Liver (tissue), 9 donors: ENCODE data around the gene RWDD4. TPM values are rescaled to one million over a fixed set of nuclear protein-coding genes. Genes with fewer than 3 reads are reported as not detected.

ENCODE experiments used
- DNase-seq: peaks from one replicate; pipeline ENCODE4 v3.0.0-alpha.2; 2017; ENCODE audit warnings: low spot score
- H3K27ac ChIP-seq, 2 donors: one replicate each; pipeline ENCODE4 v1.7.0; 2013; ENCODE audit warnings: inconsistent platforms in 2 of 2, low read length in 2 of 2, control low read depth in 1 of 2, low read depth in 1 of 2, mild to moderate bottlenecking in 1 of 2
- H3K27me3 ChIP-seq, 4 donors: one replicate each; pipeline versions ENCODE4 v1.6.1 to v1.7.0; 2013; ENCODE audit warnings: low read length in 3 of 4, inconsistent platforms in 1 of 4, mild to moderate bottlenecking in 1 of 4, moderate library complexity in 1 of 4; ENCODE audit not compliant: control insufficient read depth in 4 of 4, insufficient read depth in 4 of 4
- H3K36me3 ChIP-seq, 4 donors: one replicate each; pipeline versions ENCODE4 v1.6.1 to v1.7.0; 2013; ENCODE audit warnings: low read length in 3 of 4, mild to moderate bottlenecking in 3 of 4, low read depth in 1 of 4, moderate library complexity in 1 of 4; ENCODE audit not compliant: control insufficient read depth in 4 of 4, insufficient read depth in 3 of 4
- H3K4me1 ChIP-seq, 4 donors: one replicate each; pipeline versions ENCODE4 v1.6.1 to v1.7.0; 2013; ENCODE audit warnings: low read length in 3 of 4, mild to moderate bottlenecking in 3 of 4, moderate library complexity in 1 of 4; ENCODE audit not compliant: control insufficient read depth in 4 of 4, insufficient read depth in 4 of 4
- H3K4me3 ChIP-seq, 3 donors: one replicate each; pipeline versions ENCODE4 v1.6.1 to v1.7.0; 2013; ENCODE audit warnings: low read length in 3 of 3, control low read depth in 1 of 3, low read depth in 1 of 3, mild to moderate bottlenecking in 1 of 3
- H3K9ac ChIP-seq, 2 donors: one replicate each; pipeline ENCODE4 v1.7.0; 2013; ENCODE audit warnings: low read length in 2 of 2, mild to moderate bottlenecking in 2 of 2, moderate library complexity in 2 of 2, control low read depth in 1 of 2, low read depth in 1 of 2
- H3K9me3 ChIP-seq, 4 donors: one replicate each; pipeline versions ENCODE4 v1.6.1 to v1.7.0; 2013; ENCODE audit warnings: low read length in 3 of 4; ENCODE audit not compliant: control insufficient read depth in 4 of 4
- EGR1 ChIP-seq, 2 donors: IDR thresholded peaks; 2 replicates each; pipeline ENCODE4 v1.6.1; 2016 to 2018; ENCODE audit warnings: antibody characterized with exemption in 2 of 2, low read depth in 2 of 2
- GABPA ChIP-seq, 2 donors: IDR thresholded peaks in 1 of 2; conservative IDR thresholded peaks in 1 of 2; 2 replicates each; pipeline ENCODE4 v1.6.1; 2016; ENCODE audit warnings: antibody characterized with exemption in 2 of 2, mild to moderate bottlenecking in 1 of 2, moderate library complexity in 1 of 2
- HNF4A ChIP-seq, 2 donors: conservative IDR thresholded peaks; 2 replicates each; pipeline ENCODE4 v1.6.1; 2016; ENCODE audit warnings: antibody characterized with exemption in 2 of 2, mild to moderate bottlenecking in 2 of 2
- NR2F2 ChIP-seq: IDR thresholded peaks from 2 replicates; pipeline ENCODE4 v1.6.1; 2016; ENCODE audit warnings: antibody characterized with exemption
- RAD21 ChIP-seq, 2 donors: IDR thresholded peaks; 2 replicates each; pipeline ENCODE4 v1.6.1; 2016; ENCODE audit warnings: antibody characterized with exemption in 2 of 2, mild to moderate bottlenecking in 2 of 2
- RXRA ChIP-seq, 2 donors: IDR thresholded peaks; 2 replicates each; pipeline ENCODE4 v1.6.1; 2017 to 2018; ENCODE audit warnings: antibody characterized with exemption in 2 of 2, mild to moderate bottlenecking in 1 of 2
- SP1 ChIP-seq: IDR thresholded peaks from 2 replicates; pipeline ENCODE4 v1.6.1; 2018; ENCODE audit warnings: antibody characterized with exemption, mild to moderate bottlenecking
- TAF1 ChIP-seq: conservative IDR thresholded peaks from 2 replicates; pipeline ENCODE4 v1.6.1; 2016; ENCODE audit warnings: antibody characterized with exemption, mild to moderate bottlenecking
- YY1 ChIP-seq: IDR thresholded peaks from 2 replicates; pipeline ENCODE4 v1.6.1; 2016; ENCODE audit warnings: antibody characterized with exemption, mild to moderate bottlenecking
- WGBS: extraction: QIAGEN DNeasy Blood & Tissue Kit; methylation state at CpG from one replicate; pipeline ENCODE4 v1.1.7; 2013; 5-methylcytosine and 5-hydroxymethylcytosine counted together
- polyA plus RNA-seq, 2 donors: library from polyadenylated mRNA; stranded (reverse) in 1 of 2; unstranded in 1 of 2; fragments of 200-250 nt in 1 of 2; fragments of >200 nt in 1 of 2; fragmentation: Nextera tagmentation in 1 of 2; extraction: Ambion mirVana in 1 of 2; gene quantifications; one replicate each; pipeline versions ENCODE4 v1.2.1 to v1.2.3, GENCODE V29; 2013 to 2015
- total RNA-seq, 2 donors: library from RNA; depleted of rRNA; stranded (reverse); fragments of >200 nt; gene quantifications; one replicate each; pipeline ENCODE4 v1.2.3, GENCODE V29; 2014
- TF ChIP-seq, protein P1 (sequence below): IDR thresholded peaks from 2 replicates; pipeline ENCODE4 v1.6.1; 2016; ENCODE audit warnings: antibody characterized with exemption
- TF ChIP-seq, protein P2 (sequence below): fragments of 150-350 bp; IDR thresholded peaks from 2 replicates; pipeline ENCODE4 v1.5.1; 2017; ENCODE audit warnings: improper control_type of control experiment, low read depth, low read length; ENCODE audit not compliant: missing input control
- TF ChIP-seq, protein P3 (sequence below): IDR thresholded peaks from 2 replicates; pipeline ENCODE4 v1.6.1; 2016; ENCODE audit warnings: antibody characterized with exemption, mild to moderate bottlenecking
- TF ChIP-seq, protein P4 (sequence below): IDR thresholded peaks from 2 replicates; pipeline ENCODE4 v1.6.1; 2016; ENCODE audit warnings: antibody characterized with exemption
- donor health status: healthy.
- donor health status: healthy.
- donor health status: healthy.
- donor health status: healthy.
- donor health status: healthy.

The RWDD4 gene
- total and polyA plus RNA-seq, 4 donors = 6.5 to 17.9 (median 8.9) TPM

DNA sequence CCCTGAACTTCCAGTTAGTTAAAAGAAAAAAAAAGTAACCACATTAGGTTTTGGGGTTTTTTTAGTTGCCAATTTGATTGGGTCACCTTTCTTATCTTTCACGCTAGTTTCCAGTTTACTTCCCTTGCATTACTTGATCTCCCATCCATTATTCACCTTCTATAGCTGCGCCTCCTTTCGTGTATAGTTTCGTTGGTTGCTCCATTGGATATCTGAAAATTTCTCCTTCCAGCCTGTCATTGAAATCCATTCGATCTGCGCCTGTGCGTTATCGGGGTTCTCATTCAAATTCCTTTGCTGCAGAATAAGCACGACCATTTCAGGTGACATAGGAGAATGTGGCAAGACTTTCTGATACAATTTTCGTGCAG, 872 bp upstream of the RWDD4 start (continued):
- TF ChIP-seq, protein P1, sequence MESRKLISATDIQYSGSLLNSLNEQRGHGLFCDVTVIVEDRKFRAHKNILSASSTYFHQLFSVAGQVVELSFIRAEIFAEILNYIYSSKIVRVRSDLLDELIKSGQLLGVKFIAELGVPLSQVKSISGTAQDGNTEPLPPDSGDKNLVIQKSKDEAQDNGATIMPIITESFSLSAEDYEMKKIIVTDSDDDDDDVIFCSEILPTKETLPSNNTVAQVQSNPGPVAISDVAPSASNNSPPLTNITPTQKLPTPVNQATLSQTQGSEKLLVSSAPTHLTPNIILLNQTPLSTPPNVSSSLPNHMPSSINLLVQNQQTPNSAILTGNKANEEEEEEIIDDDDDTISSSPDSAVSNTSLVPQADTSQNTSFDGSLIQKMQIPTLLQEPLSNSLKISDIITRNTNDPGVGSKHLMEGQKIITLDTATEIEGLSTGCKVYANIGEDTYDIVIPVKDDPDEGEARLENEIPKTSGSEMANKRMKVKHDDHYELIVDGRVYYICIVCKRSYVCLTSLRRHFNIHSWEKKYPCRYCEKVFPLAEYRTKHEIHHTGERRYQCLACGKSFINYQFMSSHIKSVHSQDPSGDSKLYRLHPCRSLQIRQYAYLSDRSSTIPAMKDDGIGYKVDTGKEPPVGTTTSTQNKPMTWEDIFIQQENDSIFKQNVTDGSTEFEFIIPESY = no peak
- TF ChIP-seq NR2F2 (no peak), EGR1 (IDR thresholded peaks at IDR 0.05; ENCODE audit: low read depth in 2 of 2) (no peak)
- TF ChIP-seq, protein P2, sequence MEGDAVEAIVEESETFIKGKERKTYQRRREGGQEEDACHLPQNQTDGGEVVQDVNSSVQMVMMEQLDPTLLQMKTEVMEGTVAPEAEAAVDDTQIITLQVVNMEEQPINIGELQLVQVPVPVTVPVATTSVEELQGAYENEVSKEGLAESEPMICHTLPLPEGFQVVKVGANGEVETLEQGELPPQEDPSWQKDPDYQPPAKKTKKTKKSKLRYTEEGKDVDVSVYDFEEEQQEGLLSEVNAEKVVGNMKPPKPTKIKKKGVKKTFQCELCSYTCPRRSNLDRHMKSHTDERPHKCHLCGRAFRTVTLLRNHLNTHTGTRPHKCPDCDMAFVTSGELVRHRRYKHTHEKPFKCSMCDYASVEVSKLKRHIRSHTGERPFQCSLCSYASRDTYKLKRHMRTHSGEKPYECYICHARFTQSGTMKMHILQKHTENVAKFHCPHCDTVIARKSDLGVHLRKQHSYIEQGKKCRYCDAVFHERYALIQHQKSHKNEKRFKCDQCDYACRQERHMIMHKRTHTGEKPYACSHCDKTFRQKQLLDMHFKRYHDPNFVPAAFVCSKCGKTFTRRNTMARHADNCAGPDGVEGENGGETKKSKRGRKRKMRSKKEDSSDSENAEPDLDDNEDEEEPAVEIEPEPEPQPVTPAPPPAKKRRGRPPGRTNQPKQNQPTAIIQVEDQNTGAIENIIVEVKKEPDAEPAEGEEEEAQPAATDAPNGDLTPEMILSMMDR = no peak

DNA sequence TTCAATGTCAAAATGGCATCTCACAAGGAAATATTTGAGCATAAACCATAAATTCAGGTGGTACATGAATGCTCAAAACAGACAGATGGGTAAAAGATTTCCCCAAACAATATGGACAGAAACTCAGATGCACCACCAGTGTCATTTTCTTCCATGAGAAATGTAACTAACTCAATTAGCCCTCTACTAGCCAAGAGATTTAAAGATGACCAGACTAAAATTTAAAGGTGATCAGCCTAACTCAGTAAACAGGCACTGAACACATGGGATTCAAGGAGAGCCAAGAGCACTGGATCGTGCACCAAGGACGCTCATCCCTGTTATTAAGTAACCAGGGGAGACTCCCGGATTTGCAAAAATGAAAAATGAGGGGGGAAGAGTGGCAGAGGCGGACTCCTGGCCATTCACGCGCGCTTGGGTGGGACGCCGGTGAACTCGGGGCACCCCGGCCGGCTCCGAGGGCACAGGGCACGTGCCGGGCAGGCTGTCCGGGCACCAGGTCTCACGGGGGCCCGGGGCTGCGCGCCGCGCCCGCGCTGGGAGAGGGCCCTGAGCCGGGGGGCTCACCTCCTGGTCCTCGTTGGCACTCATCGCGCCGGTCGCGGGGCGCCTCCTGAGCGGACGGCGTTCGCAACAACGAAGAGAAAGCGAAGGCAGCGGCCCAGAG, 490 bp downstream of the RWDD4 start:
- H3K4me3 ChIP-seq = peak overlapping the region; percentile 86 to 94 (median 87)
- H3K36me3 ChIP-seq = peaks cover 0 to 10% (median 3%) of the 10 kb centered on the region in 4 donors
- H3K27me3 ChIP-seq = no peaks in the 10 kb centered on the region
- TF ChIP-seq NR2F2 (no peak), EGR1 (IDR thresholded peaks at IDR 0.05; ENCODE audit: low read depth in 2 of 2) (no peak), SP1 (no peak), TAF1 (no peak), GABPA (IDR thresholded peaks at IDR 0.05 in 1 of 2, conservative IDR thresholded peaks at IDR 0.05 in 1 of 2) (no peak), RXRA (IDR thresholded peaks at IDR 0.05) (peak in 1 of 2 donors; percentile 16), RAD21 (IDR thresholded peaks at IDR 0.05) (no peak), HNF4A (conservative IDR thresholded peaks at IDR 0.05) (peak in 1 of 2 donors; percentile 17), YY1 (peak; percentile 31)
- TF ChIP-seq, protein P3, sequence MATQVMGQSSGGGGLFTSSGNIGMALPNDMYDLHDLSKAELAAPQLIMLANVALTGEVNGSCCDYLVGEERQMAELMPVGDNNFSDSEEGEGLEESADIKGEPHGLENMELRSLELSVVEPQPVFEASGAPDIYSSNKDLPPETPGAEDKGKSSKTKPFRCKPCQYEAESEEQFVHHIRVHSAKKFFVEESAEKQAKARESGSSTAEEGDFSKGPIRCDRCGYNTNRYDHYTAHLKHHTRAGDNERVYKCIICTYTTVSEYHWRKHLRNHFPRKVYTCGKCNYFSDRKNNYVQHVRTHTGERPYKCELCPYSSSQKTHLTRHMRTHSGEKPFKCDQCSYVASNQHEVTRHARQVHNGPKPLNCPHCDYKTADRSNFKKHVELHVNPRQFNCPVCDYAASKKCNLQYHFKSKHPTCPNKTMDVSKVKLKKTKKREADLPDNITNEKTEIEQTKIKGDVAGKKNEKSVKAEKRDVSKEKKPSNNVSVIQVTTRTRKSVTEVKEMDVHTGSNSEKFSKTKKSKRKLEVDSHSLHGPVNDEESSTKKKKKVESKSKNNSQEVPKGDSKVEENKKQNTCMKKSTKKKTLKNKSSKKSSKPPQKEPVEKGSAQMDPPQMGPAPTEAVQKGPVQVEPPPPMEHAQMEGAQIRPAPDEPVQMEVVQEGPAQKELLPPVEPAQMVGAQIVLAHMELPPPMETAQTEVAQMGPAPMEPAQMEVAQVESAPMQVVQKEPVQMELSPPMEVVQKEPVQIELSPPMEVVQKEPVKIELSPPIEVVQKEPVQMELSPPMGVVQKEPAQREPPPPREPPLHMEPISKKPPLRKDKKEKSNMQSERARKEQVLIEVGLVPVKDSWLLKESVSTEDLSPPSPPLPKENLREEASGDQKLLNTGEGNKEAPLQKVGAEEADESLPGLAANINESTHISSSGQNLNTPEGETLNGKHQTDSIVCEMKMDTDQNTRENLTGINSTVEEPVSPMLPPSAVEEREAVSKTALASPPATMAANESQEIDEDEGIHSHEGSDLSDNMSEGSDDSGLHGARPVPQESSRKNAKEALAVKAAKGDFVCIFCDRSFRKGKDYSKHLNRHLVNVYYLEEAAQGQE = no peak
- TF ChIP-seq, protein P2 = no peak
- TF ChIP-seq, protein P1 = no peak
- TF ChIP-seq, protein P4, sequence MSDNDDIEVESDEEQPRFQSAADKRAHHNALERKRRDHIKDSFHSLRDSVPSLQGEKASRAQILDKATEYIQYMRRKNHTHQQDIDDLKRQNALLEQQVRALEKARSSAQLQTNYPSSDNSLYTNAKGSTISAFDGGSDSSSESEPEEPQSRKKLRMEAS = no peak
- peak; percentile 46 for DNase-seq
- peak overlapping the region; percentile 81 to 92 for H3K27ac ChIP-seq
- WGBS = under 1% methylated on average over 38 of the region's 39 CpGs
- peaks cover 5 to 29% (median 14%) of the 10 kb centered on the region in 4 donors for H3K4me1 ChIP-seq
- H3K9me3 ChIP-seq = no peaks in the 10 kb centered on the region
- peak overlapping the region; percentile 89 to 94 for H3K9ac ChIP-seq
